Measurements from ENCODE around the gene EGF. TPM values are rescaled to one million over a fixed set of nuclear protein-coding genes. Genes with fewer than 3 reads are reported as not detected.
"Not testable (repeated sequence)": the region's sequence is repeated elsewhere in the genome, so short reads cannot be mapped to it uniquely, and the experiment has no call there.

EGF gene
- total RNA-seq, 2 experiments from 2014 or later = not detected

DNA sequence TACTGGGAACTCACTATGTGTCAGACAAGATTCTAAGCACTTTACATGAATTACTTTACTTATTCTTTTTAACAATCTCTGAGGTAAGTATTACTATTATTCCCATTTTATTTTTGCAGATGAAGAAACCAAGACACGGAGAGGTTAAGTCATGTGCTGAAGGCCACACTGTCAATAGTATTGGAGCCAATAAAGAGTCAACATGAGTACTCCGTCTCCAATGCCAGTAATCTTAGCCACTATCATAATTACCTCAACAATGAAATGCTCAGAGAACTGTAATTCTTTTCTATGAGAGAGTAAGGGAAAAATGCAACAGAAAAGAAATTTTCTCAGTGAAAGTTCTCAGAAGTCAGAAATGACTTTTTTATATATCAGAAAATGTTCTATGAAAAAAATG, 12.7 kb downstream of the EGF start:
- Mint-ChIP-seq H3K36me3 (ENCODE audit: low read depth) (no peaks in the 10 kb centered on the region), H3K4me3 (no peak overlapping the region), H3K27me3 (ENCODE audit: low read depth) (no peaks in the 10 kb centered on the region), H3K27ac (no peak overlapping the region), H3K9me3 (no peaks in the 10 kb centered on the region), H3K4me1 (ENCODE audit: low read depth) (no peaks in the 10 kb centered on the region)
- no peak for DNase-seq
- CTCF ChIA-PET = no interaction called here
- intact Hi-C loops (cut with micrococcal nuclease) = no loop called here

- no peak overlapping the region for H3K4me3 Mint-ChIP-seq
- H3K4me1 Mint-ChIP-seq (ENCODE audit: low read depth) = no peaks in the 10 kb centered on the region
- no peaks in the 10 kb centered on the region for H3K27me3 Mint-ChIP-seq (ENCODE audit: low read depth)
- no peaks in the 10 kb centered on the region for H3K9me3 Mint-ChIP-seq
- intact Hi-C loops (cut with micrococcal nuclease) = no loop called here
- no peak overlapping the region for H3K27ac Mint-ChIP-seq
- DNase-seq = no peak
- CTCF ChIA-PET = no interaction called here
- H3K36me3 Mint-ChIP-seq (ENCODE audit: low read depth) = no peaks in the 10 kb centered on the region
Observed at GRCh38 chr4:109928327-109929045, 15.8 kb downstream of the EGF start.

- Mint-ChIP-seq H3K4me1 (ENCODE audit: low read depth) (no peaks in the 10 kb centered on the region), H3K4me3 (no peak overlapping the region), H3K36me3 (ENCODE audit: low read depth) (no peaks in the 10 kb centered on the region), H3K9me3 (no peaks in the 10 kb centered on the region), H3K27ac (no peak overlapping the region), H3K27me3 (ENCODE audit: low read depth) (no peaks in the 10 kb centered on the region)
- CTCF ChIA-PET = no interaction called here
- no peak for DNase-seq
- intact Hi-C loops (cut with micrococcal nuclease) = no loop called here
Observed at GRCh38 chr4:109930464-109930863, 17.8 kb downstream of the EGF start.

GRCh38 chr4:109930872-109931271, 18.2 kb downstream of the EGF start:
- CTCF ChIA-PET = no interaction called here
- no peak overlapping the region for H3K27ac Mint-ChIP-seq

GRCh38 chr4:109931318-109931717, 18.6 kb downstream of the EGF start:
- DNase-seq = no peak
- Mint-ChIP-seq H3K27ac (no peak overlapping the region), H3K4me1 (ENCODE audit: low read depth) (no peaks in the 10 kb centered on the region), H3K4me3 (no peak overlapping the region), H3K27me3 (ENCODE audit: low read depth) (no peaks in the 10 kb centered on the region), H3K9me3 (no peaks in the 10 kb centered on the region), H3K36me3 (ENCODE audit: low read depth) (no peaks in the 10 kb centered on the region)
- CTCF ChIA-PET = no interaction called here
- intact Hi-C loops (cut with micrococcal nuclease) = no loop called here

More at GRCh38 chr4:109930872-109931271, 18.2 kb downstream of the EGF start:
- no peak overlapping the region for H3K4me3 Mint-ChIP-seq
- no peaks in the 10 kb centered on the region for H3K9me3 Mint-ChIP-seq
- intact Hi-C loops (cut with micrococcal nuclease) = no loop called here
- DNase-seq = no peak
- no peaks in the 10 kb centered on the region for H3K36me3 Mint-ChIP-seq (ENCODE audit: low read depth)
- no peaks in the 10 kb centered on the region for H3K27me3 Mint-ChIP-seq (ENCODE audit: low read depth)
- H3K4me1 Mint-ChIP-seq (ENCODE audit: low read depth) = no peaks in the 10 kb centered on the region

GRCh38 chr4:109937352-109937751, 24.7 kb downstream of the EGF start:
- H3K4me3 Mint-ChIP-seq; CTCF ChIA-PET; H3K27me3 Mint-ChIP-seq (ENCODE audit: low read depth); intact Hi-C loops (cut with micrococcal nuclease); DNase-seq; H3K9me3 Mint-ChIP-seq; H3K36me3 Mint-ChIP-seq (ENCODE audit: low read depth); H3K4me1 Mint-ChIP-seq (ENCODE audit: low read depth); H3K27ac Mint-ChIP-seq: not testable (repeated sequence)

GRCh38 chr4:109939190-109939589, 26.5 kb downstream of the EGF start:
- Mint-ChIP-seq H3K4me1 (ENCODE audit: low read depth) (no peaks in the 10 kb centered on the region), H3K27me3 (ENCODE audit: low read depth) (peaks cover 6% of the 10 kb centered on the region), H3K36me3 (ENCODE audit: low read depth) (no peaks in the 10 kb centered on the region), H3K4me3 (no peak overlapping the region), H3K9me3 (no peaks in the 10 kb centered on the region), H3K27ac (no peak overlapping the region)
- intact Hi-C loops (cut with micrococcal nuclease) = no loop called here
- no peak for DNase-seq
- CTCF ChIA-PET = no interaction called here

DNA sequence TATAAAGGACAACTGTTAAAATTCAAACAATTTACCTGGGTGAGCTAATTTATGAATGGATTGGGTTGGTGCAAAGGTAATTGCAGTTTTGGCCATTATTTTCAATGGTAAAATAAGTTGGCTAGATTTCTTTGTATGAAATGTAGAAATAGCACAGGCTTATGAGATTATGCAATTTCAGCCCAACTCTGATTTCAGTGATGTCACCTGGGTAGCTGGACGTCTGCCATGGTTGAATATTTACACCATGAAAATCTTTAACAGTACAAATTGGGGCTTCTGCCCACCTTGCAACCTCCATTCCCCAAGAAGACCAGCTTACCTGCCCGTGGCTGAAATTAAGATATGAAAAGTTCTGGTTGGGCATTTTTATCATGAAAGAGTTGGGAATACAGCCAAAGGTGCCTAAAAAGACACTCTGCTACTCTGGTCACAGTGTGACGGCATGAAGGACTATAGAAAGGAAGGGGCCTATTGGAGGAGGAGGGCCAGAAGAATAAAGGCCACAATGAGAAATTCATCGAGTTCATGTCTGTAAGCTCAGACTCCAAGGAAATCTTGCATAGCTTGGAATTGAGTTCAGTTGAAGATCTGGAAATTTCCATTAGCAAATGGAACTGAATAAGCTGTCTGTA, 29.7 kb downstream of the EGF start:
- intact Hi-C loops (cut with micrococcal nuclease) = no loop called here
- CTCF ChIA-PET = interaction anchor here (0.6 to 1.1 kb wide), 2 partner anchors 28 to 228 kb away, joined by 3 to 6 read pairs; no protein-coding TSS in a partner anchor
- no peak for DNase-seq
- H3K27ac Mint-ChIP-seq = no peak overlapping the region
- H3K4me3 Mint-ChIP-seq = no peak overlapping the region
- peaks cover 13% of the 10 kb centered on the region for H3K4me1 Mint-ChIP-seq (ENCODE audit: low read depth)
- H3K27me3 Mint-ChIP-seq (ENCODE audit: low read depth) = peaks cover 6% of the 10 kb centered on the region
- H3K36me3 Mint-ChIP-seq (ENCODE audit: low read depth) = no peaks in the 10 kb centered on the region
- no peaks in the 10 kb centered on the region for H3K9me3 Mint-ChIP-seq

GRCh38 chr4:109943745-109944144, 31.1 kb downstream of the EGF start:
- DNase-seq = no peak
- CTCF ChIA-PET = no interaction called here
- Mint-ChIP-seq H3K4me3 (no peak overlapping the region), H3K27ac (no peak overlapping the region), H3K27me3 (ENCODE audit: low read depth) (peaks cover under 1% of the 10 kb centered on the region), H3K9me3 (no peaks in the 10 kb centered on the region), H3K36me3 (ENCODE audit: low read depth) (no peaks in the 10 kb centered on the region), H3K4me1 (ENCODE audit: low read depth) (peaks cover 22% of the 10 kb centered on the region)
- intact Hi-C loops (cut with micrococcal nuclease) = no loop called here

DNA sequence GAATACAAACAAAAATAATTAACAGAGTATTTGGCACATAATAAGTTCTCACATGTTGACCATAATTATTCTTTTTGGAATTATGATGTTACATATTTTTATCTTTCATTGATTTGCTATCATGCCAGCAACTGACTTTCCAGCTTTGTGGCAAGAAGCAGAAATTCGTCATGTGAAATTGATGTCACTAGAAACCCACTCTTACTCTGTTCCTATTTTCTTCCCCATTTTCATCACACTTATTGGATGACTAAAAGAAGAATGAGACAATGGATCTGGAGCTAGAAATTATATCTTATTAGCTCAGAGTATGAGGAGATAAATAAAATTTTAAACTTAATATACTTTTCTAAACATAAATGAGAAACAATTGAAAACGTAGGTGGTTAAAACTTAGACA, 31.9 kb downstream of the EGF start:
- no peaks in the 10 kb centered on the region for H3K36me3 Mint-ChIP-seq (ENCODE audit: low read depth)
- CTCF ChIA-PET = no interaction called here
- no peaks in the 10 kb centered on the region for H3K9me3 Mint-ChIP-seq
- no peak overlapping the region for H3K4me3 Mint-ChIP-seq
- no peaks in the 10 kb centered on the region for H3K27me3 Mint-ChIP-seq (ENCODE audit: low read depth)
- no peak for DNase-seq
- H3K27ac Mint-ChIP-seq = no peak overlapping the region
- H3K4me1 Mint-ChIP-seq (ENCODE audit: low read depth) = peaks cover 27% of the 10 kb centered on the region
- intact Hi-C loops (cut with micrococcal nuclease) = no loop called here

- H3K9me3 Mint-ChIP-seq = no peaks in the 10 kb centered on the region
- CTCF ChIA-PET = no interaction called here
- no peak overlapping the region for H3K4me3 Mint-ChIP-seq
- intact Hi-C loops (cut with micrococcal nuclease) = loop anchor here (5.0 kb wide), 2 partner anchors 298 to 973 kb away; no protein-coding TSS in a partner anchor
- no peaks in the 10 kb centered on the region for H3K27me3 Mint-ChIP-seq (ENCODE audit: low read depth)
- no peaks in the 10 kb centered on the region for H3K36me3 Mint-ChIP-seq (ENCODE audit: low read depth)
- H3K4me1 Mint-ChIP-seq (ENCODE audit: low read depth) = peaks cover 27% of the 10 kb centered on the region
- H3K27ac Mint-ChIP-seq = no peak overlapping the region
- peak; percentile 19 for DNase-seq
Observed at GRCh38 chr4:109945056-109945455, 32.4 kb downstream of the EGF start.

GRCh38 chr4:109946120-109946519, 33.4 kb downstream of the EGF start:
- Mint-ChIP-seq H3K9me3 (no peaks in the 10 kb centered on the region), H3K4me3 (no peak overlapping the region), H3K36me3 (ENCODE audit: low read depth) (no peaks in the 10 kb centered on the region), H3K27ac (no peak overlapping the region), H3K27me3 (ENCODE audit: low read depth) (no peaks in the 10 kb centered on the region), H3K4me1 (ENCODE audit: low read depth) (peaks cover 27% of the 10 kb centered on the region)
- CTCF ChIA-PET = interaction anchor here (1.0 kb wide), 1 partner anchor 17 kb away, joined by 3 read pairs; no protein-coding TSS in a partner anchor
- DNase-seq = no peak
- intact Hi-C loops (cut with micrococcal nuclease) = loop anchor here (2.0 to 5.0 kb wide), 3 partner anchors 299 to 974 kb away; partner anchors contain the start of gene MCUB

DNA sequence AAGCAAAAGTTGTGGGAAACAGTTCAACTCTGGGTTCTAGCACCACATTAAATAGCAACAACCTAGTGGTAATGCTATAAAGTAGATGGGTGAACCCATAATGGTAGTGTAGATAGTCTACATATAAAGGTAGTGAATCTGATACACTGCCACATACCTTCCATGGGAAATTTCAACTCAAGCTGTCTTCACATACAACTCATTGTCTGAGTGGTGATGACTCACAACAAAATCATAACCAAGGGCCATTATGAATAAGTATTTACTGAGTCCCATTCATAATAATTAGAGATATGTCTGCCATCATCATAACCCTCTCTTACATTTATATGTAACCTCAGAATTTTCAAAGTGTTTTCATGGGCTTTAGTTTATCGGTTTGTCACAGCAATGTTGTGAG, 34.8 kb downstream of the EGF start:
- no peak for DNase-seq
- H3K27ac Mint-ChIP-seq = peak overlapping the region; percentile 65
- H3K27me3 Mint-ChIP-seq (ENCODE audit: low read depth) = no peaks in the 10 kb centered on the region
- H3K4me3 Mint-ChIP-seq = no peak overlapping the region
- peaks cover 27% of the 10 kb centered on the region for H3K4me1 Mint-ChIP-seq (ENCODE audit: low read depth)
- no peaks in the 10 kb centered on the region for H3K36me3 Mint-ChIP-seq (ENCODE audit: low read depth)
- intact Hi-C loops (cut with micrococcal nuclease) = loop anchor here (1.0 to 5.0 kb wide), 7 partner anchors 126 to 975 kb away; partner anchors contain the start of gene MCUB
- CTCF ChIA-PET = no interaction called here
- H3K9me3 Mint-ChIP-seq = no peaks in the 10 kb centered on the region
